Vagina (tissue), 2 donors: Measurements from ENCODE around the gene KLHL40.

ENCODE experiments used
- CTCF ChIP-seq, 3 experiments: fragments of 450-650 bp in 2 of 3; fragments of 200-600 bp in 1 of 3; sonication (generic) in 1 of 3; IDR thresholded peaks; one replicate each; pipeline ENCODE4 v1.5.1; 2017 to 2019; ENCODE audit warnings: antibody characterized with exemption in 3 of 3, mild to moderate bottlenecking in 2 of 3, moderate library complexity in 2 of 3
- POLR2A ChIP-seq, 2 donors: fragments of 450-650 bp; IDR thresholded peaks; one replicate each; pipeline ENCODE4 v1.6.1; 2017; ENCODE audit warnings: antibody characterized with exemption in 2 of 2, mild to moderate bottlenecking in 2 of 2, moderate library complexity in 2 of 2
- POLR2AphosphoS5 ChIP-seq, 2 donors: sonication (generic); formaldehyde crosslinking; IDR thresholded peaks; one replicate each; pipeline ENCODE4 v1.9.0; 2017; ENCODE audit warnings: antibody characterized with exemption in 2 of 2, mild to moderate bottlenecking in 2 of 2, low read depth in 1 of 2; ENCODE audit not compliant: insufficient read depth in 1 of 2

- TF ChIP-seq CTCF (IDR thresholded peaks at IDR 0.05) = no peak
- TF ChIP-seq POLR2A (IDR thresholded peaks at IDR 0.05) = no peak
- TF ChIP-seq POLR2AphosphoS5 (IDR thresholded peaks at IDR 0.05; ENCODE audit: insufficient read depth in 1 of 2, low read depth in 1 of 2) = no peak
Measured at GRCh38 chr3:42652251-42652610, 33.1 kb upstream of the KLHL40 start.
